NCI-H187 (cell line): ENCODE data around the gene UTY.
"Not testable (repeated sequence)": the region's sequence is repeated elsewhere in the genome, so short reads cannot be mapped to it uniquely, and the experiment has no call there.

Experiments
- DNase-seq, 2 experiments: peaks; one replicate each; lab custom pipeline; 2025; lab: John Stamatoyannopoulos, UW

Gene UTY

GRCh38 chrY:13299411-13299810, 180.4 kb downstream of the UTY start:
- DNase-seq, result no peak

- no peak for DNase-seq
Measured at GRCh38 chrY:13296176-13296890, 183.5 kb downstream of the UTY start.

- no peak for DNase-seq
Measured at GRCh38 chrY:13295026-13295425, 184.8 kb downstream of the UTY start.

GRCh38 chrY:13291199-13291598, 188.6 kb downstream of the UTY start:
- no peak for DNase-seq

GRCh38 chrY:13282151-13283054, 197.4 kb downstream of the UTY start:
- not testable (repeated sequence) for DNase-seq

- DNase-seq, result no peak
Measured at GRCh38 chrY:13279561-13279960, 200.3 kb downstream of the UTY start.

GRCh38 chrY:13271706-13272105, 208.1 kb downstream of the UTY start:
- no peak for DNase-seq

- not testable (repeated sequence) for DNase-seq
Measured at GRCh38 chrY:13253941-13254440, 225.8 kb downstream of the UTY start.

- no peak for DNase-seq
Measured at GRCh38 chrY:13250421-13250820, 229.4 kb downstream of the UTY start.

GRCh38 chrY:13243716-13244115, 236.1 kb downstream of the UTY start:
- DNase-seq, result no peak

- no peak for DNase-seq
Measured at GRCh38 chrY:13233901-13234300, 245.9 kb downstream of the UTY start.

GRCh38 chrY:13233118-13233517, 246.7 kb downstream of the UTY start:
- no peak for DNase-seq

- DNase-seq, result no peak
Measured at GRCh38 chrY:13227354-13227953, 252.4 kb downstream of the UTY start.

GRCh38 chrY:13210961-13211646, 268.7 kb downstream of the UTY start:
- no peak for DNase-seq

- no peak for DNase-seq
Measured at GRCh38 chrY:13205214-13205613, 274.6 kb downstream of the UTY start.
